ENCODE measurements around the gene SPDYE2.
"Not testable (repeated sequence)": the region's sequence is repeated elsewhere in the genome, so short reads cannot be mapped to it uniquely, and the experiment has no call there.

Gene SPDYE2

DNA sequence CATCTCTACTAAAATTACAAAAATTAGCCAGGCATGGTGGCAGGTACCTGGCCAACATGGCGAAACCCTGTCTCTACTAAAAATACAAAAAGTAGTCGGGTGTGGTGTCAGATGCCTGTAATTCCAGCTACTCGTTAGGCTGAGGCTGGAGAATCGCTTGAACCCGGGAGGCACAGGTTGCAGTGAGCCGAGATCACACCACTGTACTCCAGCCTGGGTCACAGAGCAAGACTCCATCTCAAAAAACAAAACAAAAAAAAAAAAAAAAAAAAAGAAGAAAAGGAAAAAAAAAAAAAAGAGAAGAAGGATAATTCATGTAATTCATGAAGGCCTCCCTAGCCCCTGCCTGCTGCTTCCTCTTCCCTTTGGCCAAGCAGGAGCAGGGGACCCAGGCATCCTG is 10.4 kb upstream of the SPDYE2 start:
- DNase-seq, result not testable (repeated sequence)

DNA sequence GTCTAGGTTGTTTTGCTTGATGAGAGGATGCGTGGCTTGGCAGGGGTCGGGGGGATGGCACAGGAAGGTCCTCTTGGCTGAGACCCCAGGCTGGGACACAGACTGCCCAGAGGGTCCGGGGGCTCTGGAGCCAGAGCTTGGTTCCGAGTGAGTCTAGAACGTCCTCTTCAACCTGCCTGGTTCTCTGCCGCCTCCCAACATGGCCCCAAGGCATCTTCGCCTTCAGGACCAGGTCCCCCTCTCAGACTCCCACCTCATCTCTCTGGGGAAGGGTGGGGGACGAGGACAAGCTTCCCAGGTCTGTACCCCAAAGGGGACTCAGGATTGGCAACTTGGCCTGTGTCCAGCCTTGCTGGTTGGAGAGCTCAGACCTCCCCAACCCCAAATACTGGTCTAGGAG is 8.9 kb upstream of the SPDYE2 start:
- DNase-seq, result not testable (repeated sequence)

DNA sequence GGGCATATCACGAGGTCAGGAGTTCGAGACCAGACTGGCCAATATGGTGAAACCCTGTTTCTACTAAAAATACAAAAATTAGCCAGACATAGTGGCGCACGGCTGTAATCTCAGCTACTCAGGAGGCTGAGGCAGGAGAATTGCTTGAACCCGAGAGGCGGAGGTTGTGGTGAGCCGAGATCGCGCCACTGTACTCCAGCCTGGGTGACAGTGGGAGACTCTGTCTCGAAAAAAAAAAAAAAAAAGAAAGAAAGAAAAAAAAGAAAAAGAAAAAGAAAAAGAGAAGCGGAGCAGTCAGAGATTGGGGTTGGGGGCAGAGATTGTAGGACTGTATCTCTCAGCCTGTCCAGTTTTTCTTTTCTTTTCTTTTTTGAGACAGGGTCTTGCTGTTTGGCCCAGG is 8.3 kb upstream of the SPDYE2 start:
- DNase-seq, result not testable (repeated sequence)

DNA sequence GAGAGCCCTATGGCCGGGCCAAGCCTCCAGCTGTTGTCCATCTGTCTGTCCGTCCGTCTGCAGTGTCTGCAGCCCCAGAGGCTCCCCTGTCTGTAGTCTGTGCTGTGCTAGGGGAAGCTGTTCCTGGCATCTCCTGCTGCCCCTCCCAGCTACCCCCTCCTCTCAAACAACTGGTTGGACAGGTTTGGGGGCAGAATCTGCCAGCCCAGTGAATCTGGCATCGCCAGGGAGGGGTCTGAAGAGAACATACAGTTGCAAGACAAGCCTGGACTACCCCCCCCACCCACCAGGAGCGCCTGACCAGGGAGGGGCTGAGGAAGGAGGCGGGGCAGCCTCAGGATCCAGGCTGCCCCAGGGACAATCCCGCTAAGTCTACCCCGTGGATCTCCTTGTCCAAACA is 7.4 kb upstream of the SPDYE2 start, which contains the start of gene UPK3BL2:
Gene UPK3BL2 (minus strand): TSS at position 101 of the 400 bp plus-strand sequence. CDS start 60 bp downstream, at position 41.
- DNase-seq, result not testable (repeated sequence)

DNA sequence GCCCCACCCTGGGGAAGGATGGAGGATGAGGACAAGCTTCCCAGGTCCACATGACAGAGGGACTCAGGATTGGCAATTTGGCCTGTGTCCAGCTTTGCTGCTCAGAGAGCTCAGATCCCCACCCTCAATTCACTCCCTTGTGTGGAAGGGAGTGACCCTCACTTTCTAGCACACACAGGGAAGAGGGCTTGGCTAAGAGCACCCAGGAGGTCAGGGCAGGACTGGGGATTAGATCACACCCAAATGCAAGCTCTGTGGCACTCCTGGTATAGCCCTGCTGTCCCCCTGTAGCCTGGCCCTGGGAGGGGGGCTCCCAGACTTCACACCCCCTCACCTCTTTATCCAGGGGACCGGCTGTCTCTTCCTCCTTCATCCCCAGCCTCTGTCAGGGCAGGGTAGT is 6.7 kb upstream of the SPDYE2 start:
- DNase-seq, result not testable (repeated sequence)

DNA sequence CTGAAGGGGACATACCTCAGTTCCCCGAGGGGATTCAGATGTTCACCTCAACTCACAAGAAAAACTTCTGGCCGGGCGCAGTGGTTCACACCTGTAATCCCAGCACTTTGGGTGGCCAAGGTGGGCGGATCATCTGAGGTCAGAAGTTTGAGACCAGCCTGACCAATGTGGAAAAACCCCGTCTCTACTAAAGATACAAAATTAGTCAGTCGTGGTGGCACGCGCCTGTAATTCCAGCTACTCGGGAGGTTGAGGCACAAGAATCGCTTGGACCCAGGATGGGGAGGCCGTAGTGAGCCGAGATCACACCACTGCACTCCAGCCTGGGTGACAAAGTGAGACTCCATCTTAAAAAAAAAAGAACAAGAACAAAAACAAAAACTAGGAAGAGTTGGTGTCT is 5.7 kb upstream of the SPDYE2 start:
- not testable (repeated sequence) for DNase-seq

DNA sequence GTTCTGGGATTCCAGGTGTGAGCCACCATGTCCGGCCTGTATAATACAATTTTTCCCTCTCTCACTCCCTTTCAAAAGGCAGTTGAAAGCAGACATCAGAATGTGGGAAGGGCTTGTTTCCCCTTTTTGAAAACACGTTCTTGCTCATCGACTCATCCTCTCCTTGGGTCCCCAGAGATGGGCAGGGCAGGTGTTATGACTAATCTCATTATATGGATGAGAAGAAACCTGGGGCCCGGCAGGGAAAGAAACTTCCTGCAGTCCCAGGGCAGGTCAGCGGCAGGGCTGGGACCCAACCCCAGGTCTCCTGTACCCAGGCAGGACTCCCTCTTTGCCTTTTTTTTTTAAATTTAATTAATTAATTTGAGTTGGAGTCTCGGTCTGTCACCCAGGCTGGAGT is 4.7 kb upstream of the SPDYE2 start:
- not testable (repeated sequence) for DNase-seq

DNA sequence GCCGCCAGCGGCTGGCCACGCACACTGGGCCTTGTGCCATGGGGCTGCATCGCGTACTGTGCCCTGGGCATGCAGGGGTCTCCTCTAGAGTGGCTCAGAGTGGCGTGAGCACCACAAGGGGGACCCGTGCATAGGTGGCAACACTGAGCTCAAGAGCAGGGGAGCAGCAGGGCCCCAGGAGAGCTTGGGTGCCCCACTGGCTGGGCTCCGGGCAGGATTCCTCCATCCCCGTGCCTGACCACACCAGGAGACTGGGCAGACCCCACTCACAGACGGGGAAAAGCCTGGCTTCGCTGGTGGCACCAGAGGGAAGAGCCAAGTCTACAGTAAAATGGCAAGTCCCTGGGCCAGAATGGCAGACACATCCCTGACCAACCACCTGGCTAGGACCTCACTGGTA is 17.6 kb downstream of the SPDYE2 start:
- DNase-seq, result not testable (repeated sequence)

DNA sequence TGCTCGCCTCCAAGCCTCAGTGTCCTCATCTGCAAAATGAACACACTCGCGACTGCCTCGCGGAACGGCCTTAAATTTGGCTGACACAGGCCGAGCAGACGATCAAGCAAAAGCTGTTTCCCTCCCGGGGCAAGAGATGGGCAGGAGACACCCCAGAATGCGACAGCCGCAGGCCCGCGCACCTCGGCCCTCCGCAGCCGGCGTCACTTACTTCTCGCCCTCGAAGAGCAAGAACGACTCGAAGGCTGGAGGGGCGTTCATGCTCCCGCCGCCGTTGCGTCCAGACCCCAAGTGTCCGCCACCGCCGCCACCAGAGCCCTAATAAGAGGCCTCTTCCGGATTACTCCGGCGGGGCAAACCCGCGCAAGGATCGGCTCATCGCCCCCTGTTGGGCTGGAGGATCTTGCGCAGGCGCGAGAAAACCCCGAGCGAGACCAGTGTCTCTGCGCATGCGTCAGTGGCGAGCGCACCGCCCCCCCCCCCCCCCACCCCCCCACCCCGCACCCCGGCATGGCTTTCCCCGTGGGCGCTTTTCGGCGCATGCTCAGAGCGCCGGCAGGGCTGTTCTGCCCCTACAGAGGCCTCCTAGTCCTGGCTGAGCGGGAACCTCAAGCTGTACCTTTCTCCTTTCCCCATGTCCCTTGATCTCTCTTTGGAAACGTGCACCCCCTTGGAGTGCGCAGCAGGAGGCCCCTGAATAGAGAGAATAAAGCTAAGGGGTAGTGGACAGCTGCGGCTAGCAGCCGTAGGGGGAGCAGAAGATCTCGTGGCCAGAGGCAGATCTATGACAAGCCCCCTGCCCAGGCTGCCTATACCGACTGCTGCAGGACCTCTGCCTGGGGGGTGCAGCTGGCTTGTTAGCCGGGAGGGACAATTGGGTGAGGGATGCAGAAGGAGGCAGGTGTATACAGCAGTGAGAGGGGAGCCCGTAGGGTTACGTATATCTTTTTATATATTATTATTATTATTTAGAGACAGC is 21.5 kb downstream of the SPDYE2 start, which contains the start of gene POLR2J3:
Gene POLR2J3 (minus strand): TSS at position 323 of the 979 bp plus-strand sequence. CDS start 62 bp downstream, at position 261.
- DNase-seq, result not testable (repeated sequence)

DNA sequence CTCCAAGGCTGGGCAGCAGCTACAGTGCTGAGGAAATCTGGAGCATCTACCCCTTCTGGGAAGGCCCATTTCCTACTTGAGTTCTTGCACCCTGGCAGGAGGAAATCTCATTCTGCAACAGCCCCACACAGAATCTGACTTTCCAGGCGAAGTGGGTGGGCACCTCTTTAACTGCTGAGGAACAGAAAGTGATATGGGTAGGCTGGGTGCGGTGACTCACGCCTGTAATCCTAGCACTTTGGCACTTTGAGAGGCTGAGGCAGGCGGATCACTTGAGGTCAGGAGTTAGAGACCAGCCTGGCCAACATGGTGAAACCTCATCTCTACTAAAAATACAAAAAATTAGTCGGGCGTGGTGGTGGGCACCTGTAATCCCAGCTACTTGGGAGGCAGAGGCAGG is 23.6 kb downstream of the SPDYE2 start:
- DNase-seq, result not testable (repeated sequence)

DNA sequence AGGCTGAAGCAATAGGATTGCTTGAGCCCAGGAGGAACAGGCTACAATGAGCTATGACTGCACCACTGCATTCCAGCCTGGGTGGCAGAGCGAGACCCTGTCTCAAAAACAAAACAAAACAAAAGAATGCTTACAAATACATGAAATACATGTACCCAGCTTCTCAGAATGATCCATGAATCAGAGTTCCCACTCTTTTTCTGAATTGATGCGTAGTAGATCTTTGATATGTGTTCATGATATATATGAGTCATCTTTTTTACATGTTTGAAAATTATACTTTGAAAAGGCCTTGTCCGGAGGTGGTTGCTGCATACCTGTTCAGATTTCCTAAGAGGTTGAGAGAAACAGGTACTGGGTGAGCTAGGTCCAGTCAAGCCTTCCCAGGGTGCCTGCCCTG is 25.3 kb downstream of the SPDYE2 start:
- not testable (repeated sequence) for DNase-seq

DNA sequence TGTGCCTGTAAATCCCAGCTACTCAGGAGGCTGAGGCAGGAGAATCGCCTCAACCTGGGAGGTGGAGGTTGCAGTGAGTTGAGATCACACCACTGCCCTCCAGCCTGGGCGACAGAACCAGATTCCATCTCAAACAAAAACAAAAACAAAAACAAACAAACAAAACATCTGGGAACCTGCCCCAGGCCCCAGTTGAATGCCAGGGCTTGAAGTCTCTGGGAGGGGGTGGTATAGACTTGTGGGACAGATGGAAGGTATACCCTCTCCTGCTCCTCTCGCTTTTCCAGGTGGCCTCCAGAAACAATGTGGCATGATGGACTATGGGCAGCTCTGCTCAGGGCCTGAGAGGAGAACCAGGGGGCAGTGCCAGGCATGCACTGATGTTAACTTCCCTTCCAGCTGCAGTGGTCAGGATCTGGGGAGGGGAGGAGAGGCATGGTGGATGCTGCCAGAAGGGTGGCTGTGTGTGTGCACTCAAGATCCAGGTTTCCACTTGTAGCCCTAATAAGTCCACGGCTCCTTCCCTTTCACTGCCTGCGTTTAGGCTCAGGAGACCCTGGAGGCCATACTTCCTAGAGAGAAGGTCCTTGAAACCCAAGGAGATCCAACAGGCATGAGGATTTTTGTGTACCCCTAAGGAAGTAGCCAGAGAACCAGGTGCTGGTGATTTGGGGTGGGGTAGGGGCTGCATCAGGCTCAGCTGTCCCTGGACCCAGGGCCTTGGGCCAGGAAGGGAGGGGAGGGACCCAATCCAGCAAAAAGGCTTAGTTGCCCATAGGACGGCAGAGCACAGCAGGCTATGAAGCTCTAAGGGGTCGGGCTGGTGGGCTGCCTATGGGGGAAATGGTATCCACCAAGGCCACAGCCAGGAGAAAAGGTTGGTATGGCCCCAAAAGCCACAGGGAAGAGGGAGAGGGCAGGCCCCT is 26.6 kb downstream of the SPDYE2 start:
- not testable (repeated sequence) for DNase-seq

DNA sequence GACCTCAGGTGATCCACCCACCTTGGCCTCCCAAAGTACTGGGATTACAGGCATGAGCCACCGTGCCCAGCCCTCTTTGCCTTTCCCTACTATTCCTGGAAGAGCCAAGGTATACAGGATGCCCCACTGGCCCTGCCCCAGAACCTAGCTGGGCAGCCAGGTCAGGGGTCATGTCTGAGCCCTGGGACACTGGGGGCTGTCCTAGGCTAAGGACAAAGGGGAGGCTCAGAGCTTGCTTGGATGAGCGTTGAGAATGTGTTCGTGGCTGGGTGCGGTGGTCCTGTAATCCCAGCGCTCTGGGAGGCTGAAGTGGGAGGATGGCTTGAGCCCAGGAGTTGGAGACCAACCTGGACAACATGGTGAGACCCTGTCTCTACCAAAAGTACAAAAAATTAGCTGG is 27.5 kb downstream of the SPDYE2 start:
- not testable (repeated sequence) for DNase-seq

DNA sequence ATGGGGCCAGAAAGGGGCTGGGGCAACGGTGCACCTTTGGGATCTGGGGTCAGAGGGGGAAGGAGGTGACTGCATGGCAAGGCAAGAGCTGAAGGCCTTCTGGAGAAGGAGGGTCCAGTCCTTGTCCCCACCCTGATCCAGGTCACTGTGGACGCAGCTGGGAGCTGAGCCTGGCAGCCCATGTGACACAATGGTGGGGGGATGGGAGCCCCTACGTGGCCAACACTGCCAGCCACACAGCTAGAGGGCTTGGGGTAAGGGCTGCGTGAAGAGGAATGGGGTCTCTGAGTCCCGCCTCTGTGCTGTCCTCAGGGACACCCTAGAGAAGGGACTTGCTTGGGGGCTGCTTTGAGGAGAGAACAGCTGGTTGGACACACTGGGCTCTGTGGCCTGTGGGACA is 30.7 kb downstream of the SPDYE2 start:
- not testable (repeated sequence) for DNase-seq

DNA sequence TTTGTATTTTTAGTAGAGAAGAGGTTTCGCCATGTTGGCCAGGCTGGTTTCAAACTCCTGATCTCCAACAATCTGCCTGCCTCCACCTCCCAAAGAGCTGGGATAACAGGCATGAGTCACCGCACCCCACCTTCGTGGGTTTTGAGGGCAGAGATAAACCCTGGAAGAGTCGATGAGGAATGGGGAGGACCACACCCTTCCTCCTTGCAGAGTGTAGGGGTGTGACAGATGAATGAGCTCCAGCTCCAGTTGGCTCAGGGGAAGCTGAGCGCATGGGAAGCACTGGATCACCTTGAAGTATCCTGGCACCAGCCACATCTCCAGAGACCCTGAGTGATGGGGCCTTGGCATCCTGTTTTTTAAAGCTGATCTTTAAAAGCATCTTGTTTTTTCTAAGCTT is 32.5 kb downstream of the SPDYE2 start:
- not testable (repeated sequence) for DNase-seq

DNA sequence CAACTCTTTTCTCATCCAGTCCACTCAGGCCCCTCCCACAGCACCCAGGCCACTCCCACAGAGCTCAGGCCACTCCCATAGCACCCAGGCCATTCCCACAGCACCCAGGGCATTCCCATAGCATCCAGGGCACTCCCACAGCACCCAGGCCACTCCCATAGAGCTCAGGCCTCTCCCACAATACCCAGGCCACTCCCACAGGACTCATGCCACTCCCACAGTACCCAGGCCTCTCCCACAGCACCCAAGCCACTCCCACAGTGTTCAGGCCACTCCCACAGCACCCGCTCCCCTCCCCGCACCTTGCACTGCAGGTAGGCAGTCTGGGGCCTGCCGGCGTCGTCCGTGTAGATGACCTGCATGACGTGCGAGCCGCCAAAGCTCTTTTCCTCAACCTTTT is 38.8 kb downstream of the SPDYE2 start:
- not testable (repeated sequence) for DNase-seq

DNA sequence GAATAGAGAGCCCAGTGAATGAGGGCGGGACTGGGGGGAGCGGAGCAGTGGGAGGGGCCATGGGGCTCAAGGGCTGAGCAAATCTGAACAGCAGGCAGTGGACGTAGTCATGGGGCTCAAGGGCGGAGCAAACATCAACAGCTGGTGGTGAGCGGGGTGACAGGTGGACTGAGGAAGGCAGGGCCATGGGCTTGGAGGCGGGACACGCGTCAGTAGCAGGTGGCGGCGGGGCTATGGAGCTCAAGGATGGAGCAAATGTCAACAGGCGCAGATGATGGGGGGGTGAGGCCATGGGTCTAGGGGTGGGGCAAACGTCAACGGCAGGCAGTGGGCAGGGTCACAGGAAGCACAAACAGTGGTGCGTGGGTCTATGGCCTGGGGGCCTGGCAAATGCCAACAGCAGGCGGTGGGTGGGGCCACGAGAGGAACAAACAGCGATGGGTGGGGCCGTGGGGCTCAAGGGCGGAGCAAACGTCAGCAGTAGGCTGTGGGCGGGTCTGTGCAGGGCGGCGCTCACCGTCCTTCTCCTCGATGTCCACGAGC is 41.5 kb downstream of the SPDYE2 start:
- not testable (repeated sequence) for DNase-seq

DNA sequence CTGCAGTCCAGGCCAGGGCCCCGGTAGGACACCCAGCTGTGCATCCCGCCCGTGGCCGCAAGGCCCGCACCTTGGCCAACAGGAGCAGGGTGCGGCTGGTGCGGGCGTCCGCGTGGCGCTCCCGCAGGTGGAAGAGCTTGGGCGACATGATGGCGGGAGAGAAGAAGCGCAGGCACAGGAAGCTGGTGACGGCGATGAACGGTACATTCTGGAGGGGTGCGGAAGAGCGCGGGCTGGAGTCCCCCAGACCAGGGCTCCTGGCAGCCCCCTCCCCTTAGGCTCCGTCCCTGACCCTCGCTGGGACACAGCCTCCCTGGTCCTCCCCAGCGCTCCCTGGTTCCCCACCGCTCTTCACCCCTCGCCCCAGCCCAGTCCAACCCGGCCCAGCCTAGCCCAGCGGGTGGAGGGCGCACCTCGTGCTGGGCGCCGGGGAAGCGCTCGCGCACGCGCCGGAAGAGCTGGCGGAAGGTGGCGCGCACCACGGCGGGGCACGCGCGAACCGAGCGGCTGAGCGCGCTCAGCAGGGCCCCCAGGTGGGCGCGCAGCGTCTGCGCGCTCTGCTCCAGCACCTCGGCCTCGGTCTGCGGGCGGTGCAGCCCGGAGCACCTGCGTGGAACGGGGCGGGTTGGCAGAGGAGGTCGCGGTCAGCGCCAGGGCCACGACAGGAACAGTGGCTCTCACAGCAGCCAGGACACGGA is 42.8 kb downstream of the SPDYE2 start:
- not testable (repeated sequence) for DNase-seq

DNA sequence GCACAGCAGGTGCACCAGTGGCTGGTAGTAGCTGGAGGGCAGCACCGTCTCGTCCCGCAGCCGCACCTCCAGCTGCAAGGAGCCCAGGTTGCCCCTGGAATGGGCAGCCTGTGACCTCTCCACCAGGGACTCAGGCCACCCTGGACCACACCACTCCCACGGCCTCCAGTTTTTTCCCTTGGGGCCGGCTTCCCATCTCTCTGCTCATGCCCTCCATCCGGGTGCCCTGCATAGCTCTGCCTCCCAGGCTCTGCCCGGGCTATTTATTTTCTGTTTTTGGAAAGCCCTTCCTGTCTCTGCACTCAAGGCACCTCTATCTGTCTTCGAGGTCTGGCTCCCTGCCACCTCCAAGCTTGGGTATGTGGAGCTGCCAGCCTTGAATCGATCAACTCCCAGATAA is 45.0 kb downstream of the SPDYE2 start:
- DNase-seq, result not testable (repeated sequence)

DNA sequence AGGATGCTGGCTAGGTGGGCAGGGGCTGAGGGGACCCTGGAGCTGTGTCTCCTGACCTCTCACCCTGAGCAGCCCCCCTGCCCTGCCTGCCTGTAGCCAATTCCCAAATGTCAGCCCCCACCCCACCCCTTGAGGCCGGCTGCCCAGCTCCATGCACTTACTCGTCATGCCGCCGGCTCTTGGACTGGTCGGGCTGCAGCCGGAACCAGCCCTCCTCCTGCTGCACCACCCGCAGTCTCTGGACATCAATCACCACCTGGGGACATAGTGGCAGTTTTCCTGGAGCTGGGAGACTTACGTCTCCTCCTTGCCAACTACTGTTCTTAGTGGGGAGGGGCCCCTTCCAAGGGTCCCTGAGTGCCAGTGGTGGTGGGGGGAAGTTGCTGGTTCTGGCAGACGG is 48.7 kb downstream of the SPDYE2 start:
- DNase-seq, result not testable (repeated sequence)

DNA sequence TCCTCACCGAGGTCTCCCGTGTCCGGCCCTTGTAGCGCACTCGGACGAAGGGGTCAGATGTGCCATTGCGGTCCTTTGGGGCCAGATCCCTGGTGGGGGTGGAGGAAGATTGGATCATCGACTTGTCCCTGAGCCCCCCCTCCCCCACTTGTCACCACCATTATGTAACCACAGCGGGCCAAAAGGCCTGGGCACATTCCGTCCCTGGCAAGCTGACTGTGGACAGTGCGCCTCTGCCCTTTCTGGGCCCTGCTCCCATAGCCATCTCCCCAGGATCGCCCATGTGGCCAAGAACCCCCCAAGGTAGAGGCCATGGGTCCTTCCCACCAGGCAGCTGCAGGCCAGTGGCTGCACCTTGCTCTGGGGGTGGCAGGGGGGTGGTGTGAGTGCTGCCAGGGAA is 51.3 kb downstream of the SPDYE2 start:
- DNase-seq, result not testable (repeated sequence)

Measured in 8988T (cell line).